Measurements from ENCODE around the gene PPM1L. TPM values are rescaled to one million over a fixed set of nuclear protein-coding genes. Genes with fewer than 3 reads are reported as not detected.
"Not testable (repeated sequence)": the region's sequence is repeated elsewhere in the genome, so short reads cannot be mapped to it uniquely, and the experiment has no call there.

The PPM1L gene
- total and polyA plus RNA-seq, 2 of the 13 experiments (the other 11 are each of a cell fraction or from before 2014, with no cell fraction given): 0.22 to 1.4 TPM

GRCh38 chr3:160982491-160982890 lies 226.5 kb downstream of the PPM1L start:
- H4K20me1 ChIP-seq (ENCODE audit: insufficient read depth, low read length): no peaks in the 10 kb centered on the region
- BruUV-seq (replicated peaks): no TSS peak
- in situ Hi-C loops (cut with HindIII; ENCODE audit: extremely low pct_ligation_motif_present, low pct_unique_long_range_greater_than_20kb): no loop called here
- H3K9ac ChIP-seq (ENCODE audit: insufficient read depth, low read depth, low read length): no peak overlapping the region
- TF ChIP-seq FOXA3 (CRISPR knock-in tag; IDR thresholded peaks at IDR 0.05): no peak
- no peak for TF ChIP-seq HNRNPUL1 (IDR thresholded peaks at IDR 0.05; ENCODE audit: low read depth, low read length)
- TF ChIP-seq GABPA (IDR thresholded peaks at IDR 0.05; ENCODE audit: low read depth, low read length): no peak
- no peak for TF ChIP-seq GABPA (CRISPR knock-in tag; IDR thresholded peaks at IDR 0.05; ENCODE audit: low read depth)
- no peak for TF ChIP-seq RBFOX2 (IDR thresholded peaks at IDR 0.05; ENCODE audit: low read depth, low read length)
- TF ChIP-seq ZNF274 (CRISPR knock-in tag; IDR thresholded peaks at IDR 0.05): no peak
- no peak for DNase-seq (ENCODE audit: low spot score)
- ChIA-PET POLR2A (no interaction called here), CTCF (ENCODE audit: low intra/inter-chr PET ratio, low total read pairs) (no interaction called here)
- no peak overlapping the region for H3K4me2 ChIP-seq (ENCODE audit: low read depth, low read length)
- H2AFZ ChIP-seq (ENCODE audit: low read length): no peak overlapping the region
- FAIRE-seq: no peak
- H3K36me3 ChIP-seq (replicated peaks in 1 of 2; ENCODE audit: control insufficient read depth in 1 of 2, insufficient read depth in 2 of 2, low read length in 2 of 2): no peaks in the 10 kb centered on the region
- no peaks in the 10 kb centered on the region for H3K4me1 ChIP-seq (ENCODE audit: insufficient read depth, low read length)
- intact Hi-C loops (cut with micrococcal nuclease; ENCODE audit: unreplicated experiment): no loop called here
- no peaks in the 10 kb centered on the region for H3K27me3 ChIP-seq (ENCODE audit: control insufficient read depth in 1 of 2, insufficient read depth in 2 of 2, low read length in 2 of 2)
- 0% methylated on average over 1 of the region's 1 CpG for WGBS (ENCODE audit: low lambda C conversion rate)
- H3K27ac ChIP-seq (ENCODE audit: extremely low read length, insufficient read depth, low read length): no peak overlapping the region
- ATAC-seq: no peak
- H3K9me3 ChIP-seq (ENCODE audit: low read length): peaks cover 17% of the 10 kb centered on the region; the same call in 1 of the 2 replicates
- no peaks in the 10 kb centered on the region for H3K79me2 ChIP-seq (ENCODE audit: insufficient read depth, low read length)
- no peak overlapping the region for H3K4me3 ChIP-seq (replicated peaks in 1 of 3; ENCODE audit: insufficient read depth in 1 of 3, low read depth in 2 of 3, low read length in 3 of 3)

DNA sequence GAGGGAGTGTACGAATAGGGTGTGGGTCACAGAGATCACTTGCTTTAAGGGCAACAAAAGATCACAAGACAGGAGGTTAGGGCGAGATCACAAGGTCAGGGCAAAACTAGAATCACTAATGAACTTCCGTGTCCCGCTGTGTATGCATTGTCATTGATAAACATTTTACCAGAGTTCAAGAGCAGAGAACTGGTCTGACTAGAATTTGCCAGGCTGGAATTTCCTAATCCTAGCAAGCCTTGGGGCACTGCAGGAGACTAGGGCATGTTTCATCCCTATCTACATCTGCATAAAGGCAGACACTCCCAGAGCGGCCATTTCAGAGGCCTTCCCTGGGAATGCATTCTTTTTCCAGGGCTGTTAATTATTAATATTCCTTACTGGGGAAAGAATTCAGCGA lies 227.9 kb downstream of the PPM1L start:
- 0% methylated on average over 6 of the region's 6 CpGs for WGBS (ENCODE audit: low lambda C conversion rate)

More for the DNA sequence above, 227.9 kb downstream of the PPM1L start:
- BruUV-seq (replicated peaks); H3K36me3 ChIP-seq (replicated peaks in 1 of 2; ENCODE audit: control insufficient read depth in 1 of 2, insufficient read depth in 2 of 2, low read length in 2 of 2); DNase-seq (ENCODE audit: low spot score); H3K27me3 ChIP-seq (ENCODE audit: control insufficient read depth in 1 of 2, insufficient read depth in 2 of 2, low read length in 2 of 2); H3K79me2 ChIP-seq (ENCODE audit: insufficient read depth, low read length); intact Hi-C loops (cut with micrococcal nuclease; ENCODE audit: unreplicated experiment); H3K27ac ChIP-seq (ENCODE audit: extremely low read length, insufficient read depth, low read length); H3K9ac ChIP-seq (ENCODE audit: insufficient read depth, low read depth, low read length); H4K20me1 ChIP-seq (ENCODE audit: insufficient read depth, low read length); in situ Hi-C loops (cut with HindIII; ENCODE audit: extremely low pct_ligation_motif_present, low pct_unique_long_range_greater_than_20kb); H2AFZ ChIP-seq (ENCODE audit: low read length); H3K4me3 ChIP-seq (replicated peaks in 1 of 3; ENCODE audit: insufficient read depth in 1 of 3, low read depth in 2 of 3, low read length in 3 of 3); ATAC-seq; H3K4me2 ChIP-seq (ENCODE audit: low read depth, low read length); CTCF ChIA-PET (ENCODE audit: low intra/inter-chr PET ratio, low total read pairs); POLR2A ChIA-PET; FAIRE-seq; H3K4me1 ChIP-seq (ENCODE audit: insufficient read depth, low read length): not testable (repeated sequence)
- peaks cover 17% of the 10 kb centered on the region; the same call in 1 of the 2 replicates for H3K9me3 ChIP-seq (ENCODE audit: low read length)
- peak; percentile 97 for TF ChIP-seq SETDB1 (CRISPR knock-in tag; IDR thresholded peaks at IDR 0.05; ENCODE audit: borderline replicate concordance)

All from HepG2 (cell line).